Astrocyte of the hippocampus (primary cell): ENCODE results near the gene NEK6.

Source experiments
- DNase-seq: peaks from one replicate; pipeline ENCODE4 v3.0.0; 2011; ENCODE audit warnings: low read depth, low spot score

NEK6 gene

GRCh38 chr9:124399323-124399967, 141.7 kb downstream of the NEK6 start:
- DNase-seq: peak; percentile 61

DNA sequence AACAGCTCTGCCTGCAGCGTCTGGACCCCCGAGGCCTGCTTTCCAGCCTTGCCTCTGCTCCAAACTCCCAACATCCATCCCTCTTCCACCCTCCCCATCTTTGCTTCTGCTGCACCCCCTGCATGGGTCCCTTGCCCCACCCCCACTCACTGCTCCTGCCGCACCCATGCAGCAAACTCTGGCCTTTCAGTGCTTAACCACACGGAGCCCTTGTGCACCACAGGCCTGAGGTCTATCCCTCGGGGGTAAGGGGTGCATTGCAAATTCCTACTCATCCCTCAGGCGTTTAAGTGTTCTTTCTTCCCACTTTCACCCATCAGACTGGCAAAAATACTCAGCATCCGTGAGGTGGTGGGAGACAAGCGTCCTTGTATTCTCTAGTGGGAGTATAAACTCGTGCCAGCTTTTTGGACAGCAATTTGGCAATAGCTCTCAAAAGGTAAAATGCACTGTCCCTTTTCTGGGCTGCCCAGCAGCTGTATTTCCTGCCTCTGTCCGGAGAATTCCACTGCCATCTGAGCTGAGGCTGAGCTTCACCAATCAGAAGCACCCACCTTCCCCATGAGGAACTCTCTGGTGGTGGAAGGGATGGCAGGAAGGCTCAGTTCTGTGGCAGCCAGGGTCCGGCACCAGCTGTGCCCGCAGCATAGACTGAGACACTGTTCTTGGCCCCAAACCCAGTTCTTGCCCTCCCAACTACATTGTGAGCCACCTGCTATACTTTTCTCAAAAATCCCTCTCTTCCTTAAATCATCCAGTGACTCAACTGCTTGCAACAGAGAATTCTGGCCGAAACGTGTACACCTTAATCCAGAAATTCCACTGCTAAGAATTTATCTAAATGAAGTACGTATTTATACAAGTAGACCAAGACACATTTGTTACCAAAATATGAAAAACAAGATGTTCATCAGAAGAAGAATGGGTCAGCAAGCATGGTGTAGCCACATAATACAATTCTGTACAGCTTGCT, 142.5 kb downstream of the NEK6 start:
- DNase-seq: peak; percentile 34
